Measurements from ENCODE around the gene F2.
"Not testable (repeated sequence)": the region's sequence is repeated elsewhere in the genome, so short reads cannot be mapped to it uniquely, and the experiment has no call there.

Gene F2

DNA sequence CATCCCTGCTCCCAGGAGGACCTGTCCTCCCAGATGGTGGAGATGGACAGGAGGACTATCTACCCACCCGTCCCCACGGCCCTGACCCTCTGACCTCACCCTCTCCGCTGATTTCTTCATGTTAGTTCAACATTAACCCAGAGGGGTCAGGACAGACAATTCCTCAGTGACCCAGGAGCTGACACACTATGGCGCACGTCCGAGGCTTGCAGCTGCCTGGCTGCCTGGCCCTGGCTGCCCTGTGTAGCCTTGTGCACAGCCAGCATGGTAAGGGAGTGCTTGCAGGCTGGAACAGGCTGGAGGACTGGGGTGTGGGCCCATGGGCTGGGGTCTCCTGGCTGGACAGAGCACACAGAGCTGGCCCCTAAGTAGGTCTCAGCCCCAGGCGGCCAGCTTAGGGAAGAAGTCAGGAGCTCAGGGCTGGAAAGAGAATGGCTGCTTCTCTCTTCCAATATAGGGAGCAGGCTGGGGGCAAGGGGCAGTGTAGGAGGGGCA, at the start of gene F2:
TSS of gene F2 (plus strand) at position 166 of the 495 bp plus-strand sequence. CDS start at position 189, 23 bp downstream.
- DNase-seq, result no peak

DNA sequence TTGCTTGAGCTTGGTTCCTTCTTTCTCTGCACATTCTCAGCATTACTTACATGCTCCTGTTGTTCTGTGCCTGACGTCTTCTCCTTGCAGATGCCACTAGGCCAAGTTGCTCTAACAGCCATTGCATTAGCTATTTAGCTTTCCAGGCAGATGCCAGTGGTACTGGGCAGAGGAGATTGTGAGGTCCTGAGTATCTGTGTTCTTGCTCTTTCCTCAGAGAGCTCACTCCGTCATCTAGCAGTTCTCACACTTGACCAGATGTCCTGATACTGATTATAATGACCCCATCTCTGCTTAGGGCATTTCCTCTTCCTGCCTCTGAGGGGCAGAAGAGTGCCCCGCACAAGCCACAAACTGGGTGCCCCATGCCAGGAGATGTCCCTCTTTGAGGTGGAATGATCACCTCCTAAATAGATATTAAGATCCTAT, 49.3 kb upstream of the F2 start:
- no peak for DNase-seq

DNA sequence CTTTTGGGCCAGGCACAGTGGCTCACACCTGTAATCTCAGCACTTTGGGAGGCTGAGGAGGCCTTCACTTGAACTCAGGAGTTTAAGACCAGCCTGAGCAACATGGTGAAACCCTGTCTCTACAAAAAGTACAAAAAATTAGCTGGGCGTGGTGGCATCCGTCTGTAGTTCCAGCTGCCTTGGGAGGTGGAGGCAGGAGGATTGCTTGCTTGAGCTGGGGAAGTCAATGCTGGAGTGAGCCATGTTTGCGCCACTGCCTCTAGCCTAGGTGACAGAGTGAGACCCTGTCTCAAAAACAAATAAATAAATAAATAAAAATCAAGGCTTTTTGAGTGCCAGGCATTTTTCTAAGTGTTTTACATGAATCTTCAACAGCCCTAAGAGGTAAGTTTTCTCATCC, 48.5 kb upstream of the F2 start:
- DNase-seq, result not testable (repeated sequence)

GRCh38 chr11:46671958-46672315, 47.1 kb upstream of the F2 start:
- DNase-seq, result no peak

GRCh38 chr11:46672381-46672839, 46.6 kb upstream of the F2 start:
- DNase-seq, result no peak

DNA sequence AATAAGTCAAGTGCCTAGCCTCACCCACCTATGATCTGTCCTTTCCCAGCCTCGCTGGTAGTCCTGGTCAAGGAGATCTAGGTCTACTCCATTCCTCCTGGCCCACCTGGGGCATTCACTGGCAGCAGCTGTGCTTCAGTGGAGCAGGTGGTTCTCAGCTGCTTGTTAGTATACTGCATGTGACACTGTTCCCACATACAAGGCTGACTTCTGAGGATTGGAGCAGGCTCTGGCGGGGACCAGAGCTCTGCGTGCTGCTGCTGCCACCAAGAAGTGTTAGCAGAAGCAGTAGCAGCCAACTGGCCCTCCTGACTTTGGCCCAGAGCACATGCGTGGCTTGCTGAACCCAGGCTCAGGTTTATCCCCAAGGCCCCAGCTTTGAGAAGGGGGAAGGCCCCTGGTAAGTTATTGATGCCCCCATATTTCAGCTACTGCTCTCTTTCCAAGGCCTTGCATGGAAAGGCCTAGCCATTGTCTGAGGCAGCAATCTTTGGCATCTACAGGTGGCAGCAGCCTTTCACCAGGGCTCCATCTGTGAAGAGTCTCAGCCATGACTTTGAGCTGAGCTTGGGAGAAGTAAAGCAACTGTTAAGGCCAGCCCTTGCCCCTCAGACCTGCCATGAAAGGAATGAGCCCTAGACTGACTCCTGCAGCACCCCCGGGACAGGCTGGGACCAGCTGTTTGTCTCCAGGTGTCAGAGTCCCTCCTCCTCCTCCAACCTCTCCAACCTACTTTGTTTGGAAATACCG, 45.1 kb upstream of the F2 start:
- no peak for DNase-seq

GRCh38 chr11:46674463-46675287, 44.3 kb upstream of the F2 start:
- DNase-seq, result no peak

- peak; percentile 72 for DNase-seq
Measured at GRCh38 chr11:46675288-46675851, 43.6 kb upstream of the F2 start.

GRCh38 chr11:46675949-46676348, 43.1 kb upstream of the F2 start:
- DNase-seq, result no peak

DNA sequence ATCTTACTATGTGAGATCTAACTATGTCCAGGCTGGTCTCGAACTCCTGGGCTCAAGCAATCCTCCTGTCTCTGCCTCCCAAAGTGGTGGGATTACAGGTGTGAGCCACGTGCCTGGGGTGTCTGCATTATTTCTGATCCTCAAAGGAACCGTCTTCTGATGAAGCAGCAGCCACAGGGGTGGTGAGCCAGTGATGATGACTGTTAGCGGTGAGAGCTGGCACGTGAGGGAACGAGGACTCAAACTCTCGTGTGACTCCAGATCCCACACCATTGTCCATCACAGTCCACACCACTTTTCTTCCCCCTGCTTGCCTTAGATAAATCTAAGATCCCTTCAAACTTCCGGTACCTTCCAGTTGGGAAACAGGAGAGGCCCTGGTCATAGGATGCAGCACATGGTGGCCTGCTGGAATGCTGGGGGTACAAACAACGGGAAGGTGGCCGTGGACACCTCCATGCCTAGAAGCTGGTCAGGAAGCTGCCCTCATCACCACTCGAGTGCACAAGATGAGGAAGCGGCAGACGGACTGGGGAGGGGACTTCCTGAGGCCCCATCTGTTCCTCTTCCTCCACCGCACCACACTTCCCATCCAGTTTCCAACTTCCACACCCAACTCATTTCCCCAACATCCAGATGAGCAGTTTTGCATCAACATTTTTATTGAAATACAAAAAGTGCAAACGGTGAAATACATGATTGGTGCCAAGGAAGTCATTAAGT, 42.4 kb upstream of the F2 start:
- DNase-seq, result no peak

GRCh38 chr11:46677169-46677568, 41.8 kb upstream of the F2 start:
- no peak for DNase-seq

DNA sequence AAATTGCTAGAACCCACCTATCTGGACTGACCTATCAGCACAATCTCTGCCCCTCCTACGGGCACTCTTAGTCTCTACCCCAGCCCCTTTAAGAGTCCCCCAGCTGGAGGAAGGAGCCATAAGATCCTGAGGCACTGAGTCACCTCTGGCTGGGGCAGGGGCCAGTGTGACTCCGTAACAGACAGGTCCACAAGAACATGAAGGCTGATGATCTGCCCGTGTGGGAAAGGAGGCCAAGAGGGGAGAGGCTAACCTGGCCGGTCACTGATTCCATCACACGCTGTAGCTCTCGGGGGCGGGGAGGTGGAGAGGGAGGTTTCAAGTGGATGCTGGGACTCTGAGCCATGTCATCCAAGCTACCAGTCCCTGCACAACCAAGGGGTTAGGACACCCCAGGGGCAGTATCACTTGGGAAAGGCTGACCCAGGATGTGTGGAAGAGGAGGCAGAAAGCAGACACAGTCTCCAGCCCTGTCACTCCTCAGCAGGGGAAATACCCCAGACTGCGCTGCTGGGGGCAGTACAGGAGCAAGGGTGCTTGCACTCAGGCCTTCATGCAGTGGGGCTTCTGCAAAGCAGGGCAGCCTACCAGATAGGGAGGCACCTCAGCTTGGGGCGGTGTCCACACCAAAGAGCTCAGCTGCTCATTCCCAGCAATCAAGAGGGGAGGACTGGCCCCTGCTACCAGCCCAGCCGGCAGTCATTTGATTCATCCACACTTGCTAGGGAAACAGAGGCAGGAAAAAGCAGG, 40.8 kb upstream of the F2 start:
- DNase-seq, result no peak

DNA sequence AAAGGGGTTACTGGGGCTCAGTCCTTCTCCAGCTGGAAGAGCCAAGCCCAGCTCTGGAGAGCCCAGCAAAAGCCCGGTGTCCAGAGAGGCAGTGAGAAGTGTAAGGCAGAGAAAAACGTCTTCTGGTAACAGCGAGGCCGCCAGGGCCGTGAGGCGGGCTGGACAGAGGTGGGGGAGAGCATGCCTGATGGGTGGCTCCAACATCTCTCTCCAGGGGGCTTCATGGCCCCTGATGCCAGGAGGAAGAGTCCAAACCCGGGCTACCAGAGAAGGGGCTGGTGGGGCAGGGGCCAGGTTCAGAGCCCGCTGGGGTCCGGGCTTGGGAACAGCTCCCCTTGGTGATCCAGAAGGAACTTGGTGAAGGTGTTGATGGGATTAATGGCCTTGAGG, 40.3 kb upstream of the F2 start:
- no peak for DNase-seq

DNA sequence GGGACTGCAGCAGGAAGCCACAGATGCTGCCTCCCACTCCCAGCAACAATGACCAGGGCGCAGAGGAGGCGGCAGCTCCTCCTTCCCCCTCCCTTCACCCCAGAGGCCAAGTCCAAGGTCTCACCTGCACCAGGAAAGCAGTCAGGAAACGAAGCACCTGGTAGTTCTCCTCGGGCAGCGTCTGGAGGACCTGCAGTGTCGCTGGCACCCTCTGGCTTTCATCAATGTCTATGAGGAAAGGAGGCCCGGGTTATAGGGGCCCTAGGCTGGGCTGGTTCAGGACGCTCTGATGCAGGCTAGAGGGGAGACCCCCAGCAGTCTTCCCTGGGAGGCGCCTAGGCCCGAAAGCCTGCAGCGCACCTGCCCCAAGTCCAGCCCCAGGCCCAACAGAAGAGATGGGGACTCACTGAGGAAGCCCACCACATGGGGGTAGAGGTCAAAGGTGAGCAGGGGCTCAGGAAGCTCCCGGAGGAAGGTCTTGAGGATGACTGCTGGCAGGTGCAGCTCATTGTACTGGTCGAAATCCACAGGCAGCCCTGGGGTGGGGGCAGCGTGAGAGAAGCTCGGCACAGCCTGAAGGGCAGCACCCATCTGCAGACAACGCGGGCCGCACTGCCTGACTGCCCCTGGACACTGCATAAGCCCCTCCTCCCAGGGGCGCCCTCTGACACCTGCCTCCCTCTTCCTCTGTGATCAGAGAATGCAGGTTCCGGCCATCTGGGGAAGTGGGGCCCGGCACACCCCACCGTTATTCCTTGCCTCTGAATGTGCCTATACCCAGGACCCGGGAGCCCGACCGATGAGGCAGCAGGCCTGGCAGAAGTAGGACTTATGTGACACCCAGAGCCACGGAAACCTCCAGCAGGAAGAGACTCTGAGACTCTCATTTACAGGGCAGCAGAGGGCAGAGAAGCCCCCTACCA, 39.5 kb upstream of the F2 start:
- DNase-seq, result no peak

GRCh38 chr11:46680164-46680760, 38.8 kb upstream of the F2 start:
- DNase-seq, result no peak

DNA sequence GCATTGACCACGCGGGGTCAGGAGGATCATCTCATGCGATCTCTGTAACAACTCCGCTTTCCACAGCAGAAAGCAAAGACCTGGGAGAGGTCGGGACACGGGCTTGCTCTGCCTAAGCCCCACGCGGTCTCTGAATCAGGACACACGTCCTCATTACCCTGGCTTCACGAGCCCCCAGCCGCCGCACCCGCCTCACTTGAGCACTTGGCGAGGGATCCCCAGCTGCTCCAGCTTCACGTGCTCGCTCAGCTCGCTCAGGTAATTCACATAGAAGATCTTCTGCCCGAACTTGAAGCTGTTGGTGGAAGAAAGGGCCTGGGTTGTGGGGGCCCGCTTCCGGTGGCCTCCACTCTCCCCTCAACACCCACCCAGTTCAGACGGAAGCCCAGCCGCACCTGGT, 38.2 kb upstream of the F2 start:
- DNase-seq, result no peak

DNA sequence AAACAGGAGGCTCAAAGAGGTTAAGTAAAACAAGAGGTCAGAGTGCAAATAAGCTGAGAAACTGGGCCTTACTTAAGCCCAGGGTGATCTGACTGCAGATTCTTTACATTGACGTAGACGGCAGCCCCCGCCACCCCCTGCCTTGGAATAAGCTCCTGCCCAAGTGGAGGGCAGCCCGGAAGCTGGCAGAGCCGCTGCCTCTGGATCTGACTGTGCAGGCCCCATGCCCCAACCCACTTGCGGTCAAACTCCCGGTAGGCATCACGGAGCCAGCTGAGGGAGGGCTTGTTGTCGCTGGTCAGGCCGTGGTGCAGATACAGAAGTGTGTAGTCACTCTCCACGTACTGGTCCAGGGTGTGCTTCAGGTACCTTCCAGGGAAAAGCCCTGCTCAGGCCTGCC, 37.2 kb upstream of the F2 start:
- DNase-seq, result no peak

DNA sequence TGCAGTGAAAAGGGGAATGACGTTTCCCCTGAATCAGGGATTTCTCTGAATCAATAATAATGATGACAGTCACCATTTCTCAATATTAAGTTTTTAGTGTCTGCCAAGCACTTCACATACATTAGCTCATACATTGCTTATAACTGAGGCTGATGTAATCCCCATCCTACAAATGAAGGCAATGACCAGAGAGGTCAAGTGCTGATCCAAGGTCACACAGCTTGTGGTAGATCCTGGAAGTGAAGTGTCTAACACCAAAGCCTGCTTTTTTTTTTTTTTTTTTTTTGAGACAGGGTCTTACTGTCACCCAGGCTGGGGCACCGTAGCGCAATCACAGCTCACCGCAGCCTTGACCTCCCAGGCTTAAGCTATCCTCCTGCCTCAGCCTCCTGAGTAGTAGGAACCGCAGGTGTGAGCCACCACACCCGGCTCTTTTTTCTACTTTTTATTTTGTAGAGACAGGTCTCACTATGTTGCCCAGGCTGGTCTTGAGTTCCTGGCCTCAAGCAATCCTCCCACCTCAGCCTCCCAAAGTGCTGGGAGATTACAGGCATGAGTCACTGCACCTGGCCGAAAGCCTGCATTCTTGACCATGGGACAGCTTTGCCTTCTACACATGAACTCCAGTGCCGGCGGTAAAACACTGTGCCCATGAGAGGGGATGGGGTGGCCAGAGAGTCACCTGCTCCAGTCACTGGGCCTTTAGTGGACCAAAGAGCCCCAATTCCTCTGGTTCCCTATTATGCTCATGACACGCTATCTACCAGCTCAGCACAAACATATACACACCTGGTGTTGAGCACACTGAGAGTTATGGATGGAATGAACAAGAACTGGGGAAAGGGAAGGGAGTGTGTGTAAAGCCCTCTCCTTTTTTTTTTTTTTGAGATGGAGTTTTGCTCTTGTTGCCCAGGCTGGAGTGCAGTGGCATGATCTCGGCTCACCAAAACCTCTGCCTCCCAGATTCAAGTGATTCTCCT, 36.0 kb upstream of the F2 start:
- no peak for DNase-seq

DNA sequence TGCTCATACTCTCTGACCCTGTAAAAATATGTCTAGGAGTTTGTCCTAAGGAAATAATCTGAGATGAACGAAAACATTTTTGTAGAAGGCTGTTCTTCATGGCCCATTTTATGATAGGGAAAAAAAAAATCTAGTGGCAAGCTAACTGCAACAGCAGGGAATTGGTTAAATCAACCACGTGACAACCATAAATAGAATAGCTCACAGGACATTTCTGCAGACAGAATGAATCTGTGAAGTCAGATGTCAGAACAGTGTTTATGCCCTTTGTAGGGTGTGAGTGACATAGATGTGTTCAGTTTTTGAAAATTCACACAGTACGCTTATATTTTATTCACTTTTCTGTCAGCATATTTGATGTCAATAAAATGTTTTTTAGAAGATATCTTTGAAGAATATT, 34.6 kb upstream of the F2 start:
- DNase-seq, result peak; percentile 59
